ENCODE measurements around the gene TRIM65. TPM values are rescaled to one million over a fixed set of nuclear protein-coding genes. Genes with fewer than 3 reads are reported as not detected.

Gene TRIM65
- total and polyA plus RNA-seq, 2 of the 13 experiments (the other 11 are each of a cell fraction or from before 2014, with no cell fraction given): 10.3 to 22.4 TPM

GRCh38 chr17:75856062-75856756 lies 40.5 kb downstream of the TRIM65 start (continued):
- TF ChIP-seq ZNF770 (CRISPR knock-in tag; IDR thresholded peaks at IDR 0.05) (0 out of 2 replicates have a peak, but pooled peaks have one; percentile 34), ZBED4 (CRISPR knock-in tag; IDR thresholded peaks at IDR 0.05; ENCODE audit: borderline replicate concordance) (peak; percentile 20; the same call in 1 of the 2 replicates), FLYWCH1 (CRISPR knock-in tag; IDR thresholded peaks at IDR 0.05) (peak; percentile 80; the same call in 1 of the 2 replicates), ZNF232 (CRISPR knock-in tag; IDR thresholded peaks at IDR 0.05; ENCODE audit: borderline replicate concordance) (0 out of 2 replicates have a peak, but pooled peaks have one; percentile 18), MTERF4 (CRISPR knock-in tag; IDR thresholded peaks at IDR 0.05) (no peak; the same call in 1 of the 2 replicates), DMAP1 (CRISPR knock-in tag; IDR thresholded peaks at IDR 0.05) (peak; percentile 23; the same call in 1 of the 2 replicates), ZNF672 (CRISPR knock-in tag; IDR thresholded peaks at IDR 0.05) (no peak), TOE1 (CRISPR knock-in tag; IDR thresholded peaks at IDR 0.05) (0 out of 2 replicates have a peak, but pooled peaks have one; percentile 11), MBD4 (IDR thresholded peaks at IDR 0.05; ENCODE audit: borderline replicate concordance, low read length) (no peak), ZMYM2 (CRISPR knock-in tag; IDR thresholded peaks at IDR 0.05) (no peak), ISX (CRISPR knock-in tag; conservative IDR thresholded peaks at IDR 0.05) (0 out of 2 replicates have a peak, but pooled peaks have one; percentile 68), ZC3H4 (CRISPR knock-in tag; IDR thresholded peaks at IDR 0.05; ENCODE audit: borderline replicate concordance) (peak; percentile 91; the same call in 1 of the 2 replicates), ELK4 (CRISPR knock-in tag; IDR thresholded peaks at IDR 0.05; ENCODE audit: borderline replicate concordance) (no peak), MAZ (IDR thresholded peaks at IDR 0.05; ENCODE audit: borderline replicate concordance, low read depth, low read length) (no peak), MAZ (CRISPR knock-in tag; IDR thresholded peaks at IDR 0.05; ENCODE audit: low read depth) (no peak), ATF7-NPFF (CRISPR knock-in tag; IDR thresholded peaks at IDR 0.05; ENCODE audit: low read depth) (no peak), PRPF4 (IDR thresholded peaks at IDR 0.05; ENCODE audit: low read depth, low read length, poor library complexity, severe bottlenecking) (no peak)

Measured in HepG2 (cell line).